HepG2 (cell line): Measurements from ENCODE around the gene ZNF860. TPM values are rescaled to one million over a fixed set of nuclear protein-coding genes. Genes with fewer than 3 reads are reported as not detected.

Experiments
- HNF1A ChIP-seq, 2 experiments: sonication (generic) in 1 of 2; formaldehyde crosslinking in 1 of 2; IDR thresholded peaks; 2 replicates each; pipeline versions ENCODE4 v1.4.0 to v1.6.1; 2016 to 2020; ENCODE audit warnings: borderline replicate concordance in 1 of 2, low read depth in 1 of 2, mild to moderate bottlenecking in 1 of 2, missing genetic modification reagents in 1 of 2
- HOMEZ ChIP-seq: IDR thresholded peaks from 2 replicates; pipeline ENCODE4 v1.6.1; 2016; ENCODE audit warnings: low read depth
- MAX ChIP-seq: IDR thresholded peaks from 2 replicates; pipeline ENCODE4 v1.6.1; 2012; ENCODE audit warnings: inconsistent platforms
- NCOA1 ChIP-seq: sonication (generic); formaldehyde crosslinking; IDR thresholded peaks from 2 replicates; pipeline ENCODE4 v1.9.0; 2021; ENCODE audit warnings: missing genetic modification reagents
- RERE ChIP-seq: IDR thresholded peaks from 2 replicates; pipeline ENCODE4 v1.6.1; 2016; ENCODE audit warnings: low read depth, missing genetic modification reagents, missing compliant biosample characterization
- SPEN ChIP-seq: sonication (generic); formaldehyde crosslinking; IDR thresholded peaks from 2 replicates; pipeline ENCODE4 v1.5.1; 2020; ENCODE audit warnings: low read depth, mild to moderate bottlenecking, missing genetic modification reagents
- TEAD3 ChIP-seq: optimal IDR thresholded peaks from 2 replicates; pipeline ENCODE3; 2016; ENCODE audit warnings: borderline replicate concordance
- TRIM22 ChIP-seq: fragments of 450-650 bp; IDR thresholded peaks from 2 replicates; pipeline ENCODE4 v1.6.1; 2017
- ZBTB34 ChIP-seq: sonication (generic); formaldehyde crosslinking; IDR thresholded peaks from 2 replicates; pipeline ENCODE4 v1.8.0; 2022; ENCODE audit warnings: mild to moderate bottlenecking, missing genetic modification reagents
- ZBTB46 ChIP-seq: sonication (generic); formaldehyde crosslinking; IDR thresholded peaks from 2 replicates; pipeline ENCODE4 v1.4.0; 2020; ENCODE audit warnings: mild to moderate bottlenecking, missing genetic modification reagents, borderline replicate concordance
- ZFX ChIP-seq: sonication (generic); formaldehyde crosslinking; IDR thresholded peaks from 2 replicates; pipeline ENCODE4 v1.4.0; 2020; ENCODE audit warnings: mild to moderate bottlenecking, low read depth, missing genetic modification reagents, moderate library complexity
- polyA plus RNA-seq, 8 experiments: library from polyadenylated mRNA; depleted of rRNA in 3 of 8; stranded (reverse) in 7 of 8; unstranded in 1 of 8; fragments of >200 nt; fragmentation: Illumina TruSeq in 4 of 8; extraction: Trizol in 4 of 8; gene quantifications; 2 replicates each; pipeline versions ENCODE4 v1.2.1 to v1.2.3, GENCODE V29; 2011 to 2016; ENCODE audit warnings: low read depth in 4 of 8, missing spikeins in 1 of 8, mixed read lengths in 1 of 8; ENCODE audit not compliant: insufficient read depth in 1 of 8
- total RNA-seq, 5 experiments: library from RNA; depleted of rRNA; stranded (reverse); fragments of >200 nt; fragmentation: Illumina TruSeq; extraction: Trizol; gene quantifications; 2 replicates each; pipeline ENCODE4 v1.2.3, GENCODE V29; 2016; ENCODE audit warnings: low read depth in 1 of 5

The ZNF860 gene
- total and polyA plus RNA-seq, 2 of the 13 experiments (the other 11 are each of a cell fraction or from before 2014, with no cell fraction given): 0.55 to 0.73 TPM

- TF ChIP-seq ZBTB46 (CRISPR knock-in tag) (no peak), HNF1A (IDR thresholded peaks at IDR 0.05; ENCODE audit: low read depth) (no peak), HNF1A (CRISPR knock-in tag; IDR thresholded peaks at IDR 0.05; ENCODE audit: borderline replicate concordance) (peak; percentile 37; the same call in 1 of the 2 replicates), NCOA1 (CRISPR knock-in tag) (no peak), SPEN (CRISPR knock-in tag) (no peak), RERE (CRISPR knock-in tag) (no peak), ZBTB34 (CRISPR knock-in tag) (peak; percentile 56; the same call in 1 of the 2 replicates), TRIM22 (no peak), HOMEZ (CRISPR knock-in tag) (peak; percentile 13; the same call in 1 of the 2 replicates), MAX (peak; percentile 45; the same call in 1 of the 2 replicates), ZFX (CRISPR knock-in tag) (no peak; the same call in 1 of the 2 replicates), TEAD3 (CRISPR knock-in tag) (peak; percentile 89)
Measured at GRCh38 chr3:31968927-31969418, 12.6 kb upstream of the ZNF860 start (continued).
